Epithelial cell of proximal tubule (primary cell): Measurements from ENCODE around the gene SNAP25. TPM values are rescaled to one million over a fixed set of nuclear protein-coding genes. Genes with fewer than 3 reads are reported as not detected.

Experiments
- DNase-seq: peaks from one replicate; pipeline ENCODE4 v3.0.0-alpha.2; 2011; ENCODE audit warnings: low read depth
- H3K4me3 ChIP-seq: 2 replicates; pipeline ENCODE4 v1.5.1; 2011; ENCODE audit warnings: low read depth, mild to moderate bottlenecking, low read length
- CTCF ChIP-seq: conservative IDR thresholded peaks from 2 replicates; pipeline ENCODE4 v1.5.1; 2012; ENCODE audit warnings: low read depth, mild to moderate bottlenecking, low read length
- total RNA-seq: library from RNA; depleted of rRNA; stranded (reverse); fragments of >200 nt; gene quantifications from 2 replicates; pipeline ENCODE4 v1.2.3, GENCODE V29; 2015

SNAP25 gene
- total RNA-seq, 1 donor from 2014 or later: 1.4 TPM

- no peak for DNase-seq
- H3K4me3 ChIP-seq: no peak overlapping the region
- TF ChIP-seq CTCF: no peak
Observed at GRCh38 chr20:10228330-10228729, 9.7 kb downstream of the SNAP25 start.

- TF ChIP-seq CTCF: no peak
- H3K4me3 ChIP-seq: no peak overlapping the region
- DNase-seq: no peak
Observed at GRCh38 chr20:10231290-10231689, 12.7 kb downstream of the SNAP25 start.

GRCh38 chr20:10236540-10237533, 18.2 kb downstream of the SNAP25 start:
- DNase-seq: no peak
- no peak overlapping the region for H3K4me3 ChIP-seq
- TF ChIP-seq CTCF: no peak

GRCh38 chr20:10239954-10240353, 21.3 kb downstream of the SNAP25 start:
- H3K4me3 ChIP-seq: no peak overlapping the region
- no peak for DNase-seq
- TF ChIP-seq CTCF: no peak

- TF ChIP-seq CTCF: no peak
- DNase-seq: no peak
- H3K4me3 ChIP-seq: no peak overlapping the region
Observed at GRCh38 chr20:10240655-10241054, 22.0 kb downstream of the SNAP25 start.

- DNase-seq: no peak
- H3K4me3 ChIP-seq: no peak overlapping the region
- TF ChIP-seq CTCF: no peak
Observed at GRCh38 chr20:10242166-10242565, 23.5 kb downstream of the SNAP25 start.

- DNase-seq: no peak
- TF ChIP-seq CTCF: no peak
- no peak overlapping the region for H3K4me3 ChIP-seq
Observed at GRCh38 chr20:10247440-10247839, 28.8 kb downstream of the SNAP25 start.
